ENCODE data around the gene ARHGEF16. TPM values are rescaled to one million over a fixed set of nuclear protein-coding genes. Genes with fewer than 3 reads are reported as not detected.

ARHGEF16 gene
- total RNA-seq, 1 donor from 2014 or later, result not detected

DNA sequence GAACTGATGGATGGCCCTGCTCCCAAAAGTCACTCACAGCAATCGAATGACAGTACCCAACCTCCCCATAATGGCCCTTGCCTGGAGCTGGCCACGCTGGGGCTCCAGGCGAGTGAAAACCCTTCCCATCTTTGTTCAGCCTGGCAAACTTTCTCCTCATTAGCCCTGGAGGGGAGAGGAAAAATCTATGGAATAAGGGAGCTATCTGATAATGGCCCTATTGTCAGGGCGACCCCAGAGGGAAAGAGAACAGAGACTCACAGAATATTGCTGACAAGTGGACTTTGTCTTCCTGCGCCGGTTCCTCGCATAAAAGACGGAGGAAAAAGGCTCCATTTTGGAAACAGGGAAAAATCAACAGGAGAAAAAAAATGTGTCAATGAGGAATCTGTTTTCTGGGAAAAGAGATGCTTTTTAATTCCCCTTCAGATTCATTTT lies 13.0 kb upstream of the ARHGEF16 start:
- Histone ChIP-seq H3K27me3 (no peaks in the 10 kb centered on the region), H3K27ac (no peak overlapping the region)
- TF ChIP-seq, protein P1, sequence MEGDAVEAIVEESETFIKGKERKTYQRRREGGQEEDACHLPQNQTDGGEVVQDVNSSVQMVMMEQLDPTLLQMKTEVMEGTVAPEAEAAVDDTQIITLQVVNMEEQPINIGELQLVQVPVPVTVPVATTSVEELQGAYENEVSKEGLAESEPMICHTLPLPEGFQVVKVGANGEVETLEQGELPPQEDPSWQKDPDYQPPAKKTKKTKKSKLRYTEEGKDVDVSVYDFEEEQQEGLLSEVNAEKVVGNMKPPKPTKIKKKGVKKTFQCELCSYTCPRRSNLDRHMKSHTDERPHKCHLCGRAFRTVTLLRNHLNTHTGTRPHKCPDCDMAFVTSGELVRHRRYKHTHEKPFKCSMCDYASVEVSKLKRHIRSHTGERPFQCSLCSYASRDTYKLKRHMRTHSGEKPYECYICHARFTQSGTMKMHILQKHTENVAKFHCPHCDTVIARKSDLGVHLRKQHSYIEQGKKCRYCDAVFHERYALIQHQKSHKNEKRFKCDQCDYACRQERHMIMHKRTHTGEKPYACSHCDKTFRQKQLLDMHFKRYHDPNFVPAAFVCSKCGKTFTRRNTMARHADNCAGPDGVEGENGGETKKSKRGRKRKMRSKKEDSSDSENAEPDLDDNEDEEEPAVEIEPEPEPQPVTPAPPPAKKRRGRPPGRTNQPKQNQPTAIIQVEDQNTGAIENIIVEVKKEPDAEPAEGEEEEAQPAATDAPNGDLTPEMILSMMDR (IDR thresholded peaks at IDR 0.05), result no peak

DNA sequence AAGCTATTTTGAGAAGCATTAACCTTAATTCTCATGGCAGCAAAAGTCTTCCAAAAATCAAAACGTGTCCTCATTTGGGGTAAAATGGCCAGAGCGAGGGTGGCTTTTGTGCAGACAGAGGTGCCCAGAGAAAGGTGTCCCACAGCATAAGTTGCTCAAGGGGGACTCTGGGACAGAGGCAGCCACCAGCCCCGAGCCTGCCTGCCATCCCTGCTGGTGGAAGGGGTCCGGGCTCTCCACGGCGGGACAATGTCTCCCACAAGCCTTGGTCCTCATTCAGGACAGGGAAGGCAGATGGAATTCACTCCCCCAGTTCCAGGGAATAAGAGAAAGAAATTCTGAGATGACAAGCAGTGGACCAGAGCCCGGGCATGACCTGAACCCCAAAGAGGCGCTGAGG lies 12.6 kb upstream of the ARHGEF16 start:
- DNase-seq (ENCODE audit: low spot score in 2 of 2), result no peak
- Histone ChIP-seq H3K36me3 (no peaks in the 10 kb centered on the region), H3K9me3 (peaks cover 0 to 9% of the 10 kb centered on the region in 2 donors), H3K27me3 (no peaks in the 10 kb centered on the region), H3K4me1 (no peaks in the 10 kb centered on the region), H3K27ac (no peak overlapping the region), H3K4me3 (no peak overlapping the region)
- TF ChIP-seq, protein P1 (IDR thresholded peaks at IDR 0.05), result no peak
- intact Hi-C loops (cut with DNase I), result no loop called here

More for the DNA sequence above, 13.0 kb upstream of the ARHGEF16 start:
- H3K36me3 ChIP-seq, result no peaks in the 10 kb centered on the region
- intact Hi-C loops (cut with DNase I), result no loop called here
- no peaks in the 10 kb centered on the region for H3K4me1 ChIP-seq
- no peak for DNase-seq (ENCODE audit: low spot score in 2 of 2)
- H3K4me3 ChIP-seq, result no peak overlapping the region
- H3K9me3 ChIP-seq, result peaks cover 0 to 8% of the 10 kb centered on the region in 2 donors

DNA sequence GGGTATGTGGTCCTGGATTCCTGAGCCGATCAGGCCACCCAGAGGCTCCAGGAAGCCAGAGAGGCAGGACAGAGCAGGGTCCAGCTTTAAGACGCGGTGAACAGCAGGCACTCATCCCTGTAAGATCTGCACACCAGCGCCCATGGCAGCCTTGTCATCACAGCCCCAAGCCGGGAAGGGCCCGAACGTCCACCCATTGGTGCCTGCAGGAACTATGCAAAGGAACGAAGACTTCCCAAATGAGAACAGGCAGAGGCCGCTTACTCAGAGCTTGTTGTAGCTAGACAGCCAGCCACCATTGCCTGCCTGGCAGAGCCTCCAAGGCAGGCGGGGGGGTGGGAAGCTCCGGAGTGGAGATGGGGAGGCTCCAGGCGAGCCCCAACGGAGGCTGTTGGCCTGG lies 12.1 kb upstream of the ARHGEF16 start:
- Histone ChIP-seq H3K4me1 (no peaks in the 10 kb centered on the region), H3K4me3 (no peak overlapping the region), H3K27ac (no peak overlapping the region), H3K27me3 (no peaks in the 10 kb centered on the region), H3K36me3 (no peaks in the 10 kb centered on the region), H3K9me3 (peaks cover 0 to 9% of the 10 kb centered on the region in 2 donors)
- DNase-seq (ENCODE audit: low spot score in 2 of 2), result no peak
- TF ChIP-seq, protein P1 (IDR thresholded peaks at IDR 0.05), result no peak
- intact Hi-C loops (cut with DNase I), result no loop called here

DNA sequence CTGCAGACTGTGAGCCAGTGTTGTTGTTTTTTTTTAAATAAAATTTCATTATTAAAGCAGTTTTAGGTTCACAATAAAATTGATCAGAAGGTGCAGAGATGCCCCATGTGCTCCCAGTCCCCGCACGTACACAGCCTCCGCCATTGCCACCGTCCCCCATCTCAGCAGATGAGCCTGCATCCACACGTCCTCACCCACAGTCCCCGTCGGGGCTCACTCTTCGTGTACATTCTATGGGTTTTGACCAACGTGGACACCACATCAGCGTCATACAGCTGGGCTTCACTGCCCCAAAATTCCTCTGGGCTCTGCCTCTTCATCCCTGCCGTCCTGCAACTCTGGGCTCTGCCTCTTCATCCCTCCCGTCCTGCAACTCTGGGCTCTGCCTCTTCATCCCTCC lies 11.6 kb upstream of the ARHGEF16 start:
- DNase-seq (ENCODE audit: low spot score in 2 of 2), result no peak
- no peaks in the 10 kb centered on the region for H3K36me3 ChIP-seq
- intact Hi-C loops (cut with DNase I), result no loop called here
- TF ChIP-seq, protein P1 (IDR thresholded peaks at IDR 0.05), result no peak
- H3K4me3 ChIP-seq, result no peak overlapping the region
- H3K27ac ChIP-seq, result no peak overlapping the region
- H3K27me3 ChIP-seq, result no peaks in the 10 kb centered on the region
- H3K4me1 ChIP-seq, result no peaks in the 10 kb centered on the region
- peaks cover 0 to 9% of the 10 kb centered on the region in 2 donors for H3K9me3 ChIP-seq

DNA sequence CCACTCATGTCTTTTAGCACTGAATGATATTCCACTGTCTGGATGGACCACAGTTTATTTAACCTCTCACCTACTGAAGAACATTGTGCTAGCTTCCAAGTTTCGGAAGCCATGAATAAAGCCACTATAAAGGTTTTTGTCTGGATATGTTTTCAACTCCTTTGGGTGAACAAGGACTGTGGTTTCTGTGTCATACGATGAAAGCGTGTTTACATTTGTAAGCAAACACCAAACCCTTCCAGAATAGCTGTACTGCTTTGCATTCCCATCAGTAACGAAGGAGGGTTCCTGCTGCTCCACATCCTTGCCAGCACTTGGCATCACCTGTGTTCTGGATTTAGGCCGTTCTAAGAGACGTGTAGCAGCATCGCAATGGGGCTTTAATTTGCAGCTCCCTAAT lies 10.7 kb upstream of the ARHGEF16 start:
- Histone ChIP-seq H3K27ac (no peak overlapping the region), H3K27me3 (no peaks in the 10 kb centered on the region), H3K9me3 (peaks cover 0 to 9% of the 10 kb centered on the region in 2 donors), H3K4me3 (no peak overlapping the region), H3K36me3 (no peaks in the 10 kb centered on the region), H3K4me1 (no peaks in the 10 kb centered on the region)
- DNase-seq (ENCODE audit: low spot score in 2 of 2), result no peak
- TF ChIP-seq, protein P1 (IDR thresholded peaks at IDR 0.05), result no peak
- intact Hi-C loops (cut with DNase I), result no loop called here

DNA sequence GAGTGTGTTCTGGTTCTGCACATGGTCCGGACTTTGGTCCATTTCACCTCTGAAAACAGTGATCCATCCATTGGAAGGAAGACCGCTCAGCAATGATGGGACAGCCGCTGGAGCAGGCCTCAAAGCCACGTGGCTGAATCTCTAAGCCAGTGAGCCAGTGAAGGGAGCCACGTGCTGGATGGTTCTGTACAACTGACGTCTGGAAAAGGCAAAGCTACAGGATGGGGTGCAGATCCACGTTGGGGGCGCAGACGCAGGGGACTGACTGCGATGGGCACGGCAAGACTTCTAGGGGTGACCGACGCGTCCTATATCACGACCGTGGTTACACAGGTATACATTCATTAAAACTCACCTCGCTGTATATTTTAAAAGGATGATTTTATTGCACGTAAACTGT lies 10.2 kb upstream of the ARHGEF16 start:
- H3K9me3 ChIP-seq, result peaks cover 0 to 9% of the 10 kb centered on the region in 2 donors
- H3K4me3 ChIP-seq, result no peak overlapping the region
- H3K27me3 ChIP-seq, result no peaks in the 10 kb centered on the region
- TF ChIP-seq, protein P1 (IDR thresholded peaks at IDR 0.05), result no peak
- no peak overlapping the region for H3K27ac ChIP-seq
- no peak for DNase-seq (ENCODE audit: low spot score in 2 of 2)
- H3K4me1 ChIP-seq, result no peaks in the 10 kb centered on the region
- no peaks in the 10 kb centered on the region for H3K36me3 ChIP-seq
- intact Hi-C loops (cut with DNase I), result no loop called here
